ENCODE measurements around the gene ATP2B3. TPM values are rescaled to one million over a fixed set of nuclear protein-coding genes. Genes with fewer than 3 reads are reported as not detected.

The ATP2B3 gene
- total RNA-seq, 1 donor from 2014 or later, result 0.43 TPM

- Mint-ChIP-seq H3K9me3 (peaks cover 3% of the 10 kb centered on the region), H3K27me3 (no peaks in the 10 kb centered on the region), H3K4me1 (ENCODE audit: unreplicated experiment) (no peaks in the 10 kb centered on the region), H3K4me3 (no peak overlapping the region), H3K27ac (no peak overlapping the region), H3K36me3 (no peaks in the 10 kb centered on the region)
- no peak for TF ChIP-seq CTCF (conservative IDR thresholded peaks at IDR 0.05)
- DNase-seq (ENCODE audit: extremely low spot score, unreplicated experiment), result no peak
Observed at GRCh38 chrX:153626025-153626633, 108.7 kb downstream of the ATP2B3 start.

- peaks cover 6% of the 10 kb centered on the region for H3K9me3 Mint-ChIP-seq
- H3K27ac Mint-ChIP-seq, result no peak overlapping the region
- no peak for TF ChIP-seq CTCF (conservative IDR thresholded peaks at IDR 0.05)
- no peak overlapping the region for H3K4me3 Mint-ChIP-seq
- H3K4me1 Mint-ChIP-seq (ENCODE audit: unreplicated experiment), result no peaks in the 10 kb centered on the region
- H3K27me3 Mint-ChIP-seq, result no peaks in the 10 kb centered on the region
- DNase-seq (ENCODE audit: extremely low spot score, unreplicated experiment), result no peak
- no peaks in the 10 kb centered on the region for H3K36me3 Mint-ChIP-seq
Observed at GRCh38 chrX:153626863-153627674, 109.6 kb downstream of the ATP2B3 start.

DNA sequence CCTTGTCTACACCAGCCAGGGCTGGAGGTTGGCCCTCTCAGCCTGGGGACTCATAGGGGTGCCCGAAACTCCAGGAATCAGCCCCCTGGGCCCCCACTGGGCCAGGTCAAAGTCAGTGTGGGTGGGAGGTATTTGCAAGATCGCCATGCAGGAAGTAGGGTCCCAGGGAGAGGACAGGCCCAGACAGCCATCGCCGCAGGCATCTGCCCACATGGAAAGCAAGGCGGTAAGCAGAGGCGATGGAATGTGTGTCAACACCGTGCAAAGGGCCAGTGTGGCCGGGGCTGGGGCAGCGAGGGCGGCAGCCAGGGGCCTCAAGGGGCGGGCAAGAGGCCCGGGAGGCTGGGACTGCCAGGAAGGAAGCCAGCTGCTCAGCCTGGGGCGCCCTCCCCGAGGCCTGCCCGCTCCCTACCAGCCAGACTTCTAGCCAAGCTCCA is 110.3 kb downstream of the ATP2B3 start:
- no peak for TF ChIP-seq CTCF (conservative IDR thresholded peaks at IDR 0.05)
- peak; percentile 68 for DNase-seq (ENCODE audit: extremely low spot score, unreplicated experiment)
- Mint-ChIP-seq H3K27ac (no peak overlapping the region), H3K27me3 (no peaks in the 10 kb centered on the region), H3K36me3 (no peaks in the 10 kb centered on the region), H3K4me1 (ENCODE audit: unreplicated experiment) (no peaks in the 10 kb centered on the region), H3K4me3 (no peak overlapping the region), H3K9me3 (peaks cover 6% of the 10 kb centered on the region)

GRCh38 chrX:153628129-153628528 is 110.7 kb downstream of the ATP2B3 start:
- no peak for DNase-seq (ENCODE audit: extremely low spot score, unreplicated experiment)
- no peaks in the 10 kb centered on the region for H3K27me3 Mint-ChIP-seq
- no peaks in the 10 kb centered on the region for H3K4me1 Mint-ChIP-seq (ENCODE audit: unreplicated experiment)
- no peak overlapping the region for H3K27ac Mint-ChIP-seq
- H3K9me3 Mint-ChIP-seq, result peaks cover 6% of the 10 kb centered on the region
- TF ChIP-seq CTCF (conservative IDR thresholded peaks at IDR 0.05), result no peak
- no peaks in the 10 kb centered on the region for H3K36me3 Mint-ChIP-seq
- H3K4me3 Mint-ChIP-seq, result no peak overlapping the region

DNA sequence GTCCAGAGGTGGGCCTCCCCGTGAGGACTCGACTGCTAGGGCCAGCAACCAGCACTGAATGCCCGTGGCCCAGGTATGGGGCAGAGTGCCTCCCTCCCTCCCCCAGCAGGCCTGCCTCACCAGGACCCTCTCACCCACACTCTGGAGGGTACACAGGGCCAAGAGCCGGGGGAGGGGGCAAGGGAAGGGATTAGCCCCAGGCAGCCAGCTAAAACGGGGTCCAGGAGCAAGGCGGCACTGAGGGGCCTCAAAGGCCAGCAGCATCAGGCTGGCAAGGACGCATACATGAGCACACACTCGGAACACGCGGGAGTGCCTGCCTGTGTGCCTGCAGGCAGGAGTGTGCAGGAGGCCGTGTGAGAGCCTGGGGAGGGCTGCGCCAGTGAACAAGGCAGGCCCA is 111.2 kb downstream of the ATP2B3 start:
- H3K36me3 Mint-ChIP-seq, result no peaks in the 10 kb centered on the region
- no peaks in the 10 kb centered on the region for H3K4me1 Mint-ChIP-seq (ENCODE audit: unreplicated experiment)
- TF ChIP-seq CTCF (conservative IDR thresholded peaks at IDR 0.05), result no peak
- H3K27ac Mint-ChIP-seq, result no peak overlapping the region
- H3K27me3 Mint-ChIP-seq, result no peaks in the 10 kb centered on the region
- no peak overlapping the region for H3K4me3 Mint-ChIP-seq
- DNase-seq (ENCODE audit: extremely low spot score, unreplicated experiment), result no peak
- peaks cover 6% of the 10 kb centered on the region for H3K9me3 Mint-ChIP-seq
